Fibroblast of mammary gland (primary cell): Measurements from ENCODE around the gene ERCC1.
A peak's percentile ranks its signal among the peaks of the same experiment; 100 is the strongest.
"Not testable (repeated sequence)": the region's sequence is repeated elsewhere in the genome, so short reads cannot be mapped to it uniquely, and the experiment has no call there.

Experiments used
- DNase-seq: peaks from one replicate; pipeline ENCODE4 v3.0.0-alpha.2; 2010; ENCODE audit warnings: low read depth
- H3K4me3 ChIP-seq: 2 replicates; pipeline ENCODE4 v1.5.1; 2011; ENCODE audit warnings: low read depth, mild to moderate bottlenecking, low read length, moderate library complexity; ENCODE audit not compliant: control insufficient read depth
- TF ChIP-seq, protein P1 (sequence below): conservative IDR thresholded peaks from 2 replicates; pipeline ENCODE4 v1.5.1; 2011; ENCODE audit warnings: low read depth, low read length, inconsistent platforms; ENCODE audit not compliant: control insufficient read depth, insufficient read depth

The ERCC1 gene

GRCh38 chr19:45419895-45420294 lies 3.8 kb downstream of the ERCC1 start:
- TF ChIP-seq, protein P1, sequence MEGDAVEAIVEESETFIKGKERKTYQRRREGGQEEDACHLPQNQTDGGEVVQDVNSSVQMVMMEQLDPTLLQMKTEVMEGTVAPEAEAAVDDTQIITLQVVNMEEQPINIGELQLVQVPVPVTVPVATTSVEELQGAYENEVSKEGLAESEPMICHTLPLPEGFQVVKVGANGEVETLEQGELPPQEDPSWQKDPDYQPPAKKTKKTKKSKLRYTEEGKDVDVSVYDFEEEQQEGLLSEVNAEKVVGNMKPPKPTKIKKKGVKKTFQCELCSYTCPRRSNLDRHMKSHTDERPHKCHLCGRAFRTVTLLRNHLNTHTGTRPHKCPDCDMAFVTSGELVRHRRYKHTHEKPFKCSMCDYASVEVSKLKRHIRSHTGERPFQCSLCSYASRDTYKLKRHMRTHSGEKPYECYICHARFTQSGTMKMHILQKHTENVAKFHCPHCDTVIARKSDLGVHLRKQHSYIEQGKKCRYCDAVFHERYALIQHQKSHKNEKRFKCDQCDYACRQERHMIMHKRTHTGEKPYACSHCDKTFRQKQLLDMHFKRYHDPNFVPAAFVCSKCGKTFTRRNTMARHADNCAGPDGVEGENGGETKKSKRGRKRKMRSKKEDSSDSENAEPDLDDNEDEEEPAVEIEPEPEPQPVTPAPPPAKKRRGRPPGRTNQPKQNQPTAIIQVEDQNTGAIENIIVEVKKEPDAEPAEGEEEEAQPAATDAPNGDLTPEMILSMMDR, result no peak
- H3K4me3 ChIP-seq, result no peak overlapping the region
- DNase-seq, result no peak

DNA sequence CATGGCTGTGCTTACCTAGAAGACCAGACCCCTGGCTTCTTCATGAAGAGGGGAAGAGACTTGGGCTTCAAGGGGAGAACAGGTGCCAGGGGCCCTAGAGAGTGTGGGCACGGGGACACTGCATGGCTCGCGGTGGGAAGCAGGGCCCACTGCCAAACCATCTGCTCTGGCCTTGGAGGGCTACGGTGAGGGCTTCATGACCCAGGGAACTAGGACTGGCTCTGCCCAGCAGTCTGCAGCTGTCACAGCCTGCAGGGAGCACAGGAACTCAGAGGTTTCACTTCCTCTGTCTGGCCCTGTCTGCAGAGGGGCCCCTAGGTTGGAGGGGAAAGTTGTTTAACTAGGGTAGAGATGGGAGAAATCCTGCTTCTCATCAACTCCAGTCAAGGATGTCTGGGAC lies 4.3 kb downstream of the ERCC1 start:
- H3K4me3 ChIP-seq, result no peak overlapping the region

GRCh38 chr19:45418802-45419201 lies 4.9 kb downstream of the ERCC1 start:
- H3K4me3 ChIP-seq, result no peak overlapping the region
- TF ChIP-seq, protein P1, result no peak
- no peak for DNase-seq

More for the DNA sequence above, 4.3 kb downstream of the ERCC1 start:
- TF ChIP-seq, protein P1, result no peak
- no peak for DNase-seq

DNA sequence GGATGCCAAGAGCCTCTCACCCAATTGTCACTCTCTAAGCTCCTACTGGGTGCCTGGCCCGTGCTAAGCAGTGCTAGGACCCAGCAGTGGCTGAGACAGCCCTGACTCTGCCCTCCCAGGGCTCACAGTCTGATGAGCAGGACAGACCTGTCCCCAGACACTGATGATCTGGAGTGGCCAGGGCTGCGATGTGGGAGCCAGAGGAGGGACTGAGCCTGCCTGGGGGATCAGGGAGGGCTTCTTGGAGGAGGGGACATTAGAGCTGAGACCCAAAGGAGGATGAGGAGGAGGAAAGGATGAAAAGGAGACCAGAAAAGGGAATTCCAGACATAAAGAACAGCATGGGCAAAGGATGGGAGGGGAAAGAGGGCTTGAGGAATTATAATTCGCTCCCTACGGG lies 6.6 kb downstream of the ERCC1 start:
- no peak overlapping the region for H3K4me3 ChIP-seq
- DNase-seq, result no peak
- TF ChIP-seq, protein P1, result no peak

DNA sequence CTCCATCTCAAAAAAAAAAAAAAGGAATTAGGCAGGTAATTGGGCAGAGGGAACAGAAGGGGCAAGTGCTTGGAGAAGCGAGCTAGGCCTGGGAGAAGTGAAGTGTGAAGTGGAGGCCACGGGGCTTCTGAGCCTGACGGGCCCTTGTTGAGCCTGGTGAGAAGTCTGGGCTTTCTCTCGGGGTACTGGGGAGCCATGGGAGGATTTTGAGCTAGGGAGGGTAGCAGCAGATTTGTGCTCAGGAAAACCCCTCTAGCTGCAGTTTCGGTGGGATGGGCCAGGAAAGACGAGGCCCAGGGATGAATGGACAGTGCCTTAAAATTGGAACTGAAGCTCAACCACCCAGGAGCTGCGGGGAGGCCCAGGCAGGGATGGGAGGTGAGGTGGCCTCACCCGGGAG lies 9.2 kb downstream of the ERCC1 start:
- no peak overlapping the region for H3K4me3 ChIP-seq
- no peak for DNase-seq
- TF ChIP-seq, protein P1, result no peak

GRCh38 chr19:45413497-45413896 lies 10.2 kb downstream of the ERCC1 start:
- TF ChIP-seq, protein P1, result no peak
- peak; percentile 36 for DNase-seq
- H3K4me3 ChIP-seq, result no peak overlapping the region

DNA sequence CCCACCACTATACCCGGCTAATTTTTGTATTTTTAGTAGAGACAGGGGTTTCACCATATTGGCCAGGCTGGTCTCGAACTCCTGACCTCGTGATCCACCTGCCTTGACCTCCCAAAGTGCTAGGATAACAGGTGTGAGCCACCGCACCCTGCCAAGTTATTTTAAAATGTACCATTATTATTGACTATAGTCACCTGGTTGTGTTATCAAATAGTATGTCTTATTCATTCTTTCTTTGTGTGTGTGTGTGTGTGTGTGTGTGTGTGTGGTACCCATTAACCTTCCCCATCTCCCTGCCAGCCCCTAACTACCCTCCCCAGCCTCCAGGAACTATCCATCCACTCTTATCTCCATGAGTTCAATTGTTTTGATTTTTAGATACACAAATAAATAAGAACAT lies 13.4 kb downstream of the ERCC1 start:
- not testable (repeated sequence) for DNase-seq, H3K4me3 ChIP-seq
